HG03432 (cell line): ENCODE measurements around the gene TLR2.

Source experiments
- ATAC-seq: cut with Tn5 transposase; IDR thresholded peaks from one replicate; pipeline ENCODE4 v1.9.1; 2021; ENCODE audit warnings: mild to moderate bottlenecking, moderate library complexity; ENCODE audit not compliant: unreplicated experiment

The TLR2 gene, protein sequence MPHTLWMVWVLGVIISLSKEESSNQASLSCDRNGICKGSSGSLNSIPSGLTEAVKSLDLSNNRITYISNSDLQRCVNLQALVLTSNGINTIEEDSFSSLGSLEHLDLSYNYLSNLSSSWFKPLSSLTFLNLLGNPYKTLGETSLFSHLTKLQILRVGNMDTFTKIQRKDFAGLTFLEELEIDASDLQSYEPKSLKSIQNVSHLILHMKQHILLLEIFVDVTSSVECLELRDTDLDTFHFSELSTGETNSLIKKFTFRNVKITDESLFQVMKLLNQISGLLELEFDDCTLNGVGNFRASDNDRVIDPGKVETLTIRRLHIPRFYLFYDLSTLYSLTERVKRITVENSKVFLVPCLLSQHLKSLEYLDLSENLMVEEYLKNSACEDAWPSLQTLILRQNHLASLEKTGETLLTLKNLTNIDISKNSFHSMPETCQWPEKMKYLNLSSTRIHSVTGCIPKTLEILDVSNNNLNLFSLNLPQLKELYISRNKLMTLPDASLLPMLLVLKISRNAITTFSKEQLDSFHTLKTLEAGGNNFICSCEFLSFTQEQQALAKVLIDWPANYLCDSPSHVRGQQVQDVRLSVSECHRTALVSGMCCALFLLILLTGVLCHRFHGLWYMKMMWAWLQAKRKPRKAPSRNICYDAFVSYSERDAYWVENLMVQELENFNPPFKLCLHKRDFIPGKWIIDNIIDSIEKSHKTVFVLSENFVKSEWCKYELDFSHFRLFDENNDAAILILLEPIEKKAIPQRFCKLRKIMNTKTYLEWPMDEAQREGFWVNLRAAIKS

DNA sequence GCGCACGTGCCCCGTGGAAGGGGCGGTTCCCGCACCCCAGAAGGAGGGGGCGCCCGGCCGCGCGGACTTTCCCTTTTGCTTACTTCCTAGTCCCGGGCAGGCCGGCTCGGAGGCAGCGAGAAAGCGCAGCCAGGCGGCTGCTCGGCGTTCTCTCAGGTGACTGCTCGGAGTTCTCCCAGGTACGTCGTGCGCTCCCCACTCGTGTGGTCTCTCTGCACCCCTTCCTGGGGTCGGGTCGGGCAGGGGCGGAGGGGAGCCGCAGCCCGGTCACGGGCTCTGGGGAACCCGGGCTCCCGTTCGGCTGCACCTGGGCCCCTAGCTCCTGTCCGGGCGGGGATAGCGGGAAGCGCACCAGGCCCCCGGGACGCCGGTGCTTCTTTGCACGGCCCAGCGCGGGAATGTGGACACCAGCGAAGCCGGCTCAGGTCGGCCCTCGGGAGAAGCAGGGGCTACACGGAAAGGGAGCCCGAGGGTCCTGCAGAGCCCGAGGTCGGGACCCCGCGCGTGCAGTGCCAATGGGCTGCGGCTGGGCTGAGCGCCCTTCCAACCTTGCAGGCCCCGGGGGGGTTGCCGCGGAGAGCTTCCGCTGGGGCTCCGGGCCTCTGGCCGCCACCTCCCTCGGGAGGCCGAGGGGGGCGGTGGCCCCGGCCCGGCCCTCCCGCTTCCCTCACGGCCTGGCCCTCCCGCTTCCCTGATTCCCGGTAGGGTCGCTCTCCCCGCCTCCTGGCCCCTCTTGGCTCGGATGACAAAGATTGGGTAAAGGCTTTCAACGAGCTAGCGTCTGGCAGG, at the start of gene TLR2:
TLR2 (plus strand) TSS at position 99 of the 789 bp plus-strand sequence. CDS start 18,628 bp downstream, outside the sequence.
- ATAC-seq = peak; percentile 85

DNA sequence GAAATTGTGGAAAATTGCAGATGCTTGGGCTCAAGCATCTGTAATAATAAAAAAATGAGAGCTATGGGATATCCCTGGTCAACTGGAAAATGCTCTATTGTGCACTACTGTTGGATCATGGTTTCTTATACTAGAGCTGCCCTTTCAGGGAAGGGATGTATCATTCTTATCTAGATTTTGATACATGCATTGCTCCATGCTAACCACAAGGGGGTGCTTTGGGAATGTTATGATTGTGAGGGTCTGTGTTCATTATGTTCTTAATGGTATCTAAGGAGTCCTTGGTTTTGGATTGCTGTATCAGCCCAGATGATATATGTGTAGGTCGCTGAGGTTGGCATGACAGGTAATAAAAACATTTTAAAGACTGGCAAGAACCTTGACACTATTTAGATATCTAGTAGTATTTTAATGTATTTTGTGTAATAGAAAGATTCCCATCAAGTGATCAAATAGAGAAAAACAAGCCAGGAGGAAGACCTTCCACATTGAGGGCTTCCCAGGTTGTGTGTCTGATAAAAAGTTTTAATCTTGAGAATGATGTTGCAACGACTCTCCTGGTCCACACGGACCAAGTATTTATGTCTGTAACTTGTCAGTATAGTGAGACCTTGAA, 49.2 kb upstream of the TLR2 start:
- no peak for ATAC-seq

DNA sequence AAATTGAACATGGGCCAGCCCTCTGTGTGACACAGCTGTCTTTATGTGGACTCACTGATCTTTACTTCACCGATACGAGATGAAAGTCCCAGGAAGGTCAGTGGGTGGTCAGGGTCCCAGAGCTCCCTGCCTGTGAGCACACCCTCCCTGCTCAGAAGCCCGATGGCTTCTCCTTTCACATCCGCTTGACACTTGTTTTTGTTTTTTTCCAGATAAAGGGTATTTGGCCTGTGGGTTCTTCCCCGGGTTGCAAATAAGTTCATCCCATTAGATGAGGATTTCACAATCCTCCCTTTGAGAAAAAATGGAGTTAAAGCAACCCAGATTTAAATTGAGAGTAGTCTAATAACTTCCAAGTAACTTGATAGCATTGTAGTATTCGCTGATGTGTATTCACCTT, 48.2 kb upstream of the TLR2 start:
- ATAC-seq = no peak

DNA sequence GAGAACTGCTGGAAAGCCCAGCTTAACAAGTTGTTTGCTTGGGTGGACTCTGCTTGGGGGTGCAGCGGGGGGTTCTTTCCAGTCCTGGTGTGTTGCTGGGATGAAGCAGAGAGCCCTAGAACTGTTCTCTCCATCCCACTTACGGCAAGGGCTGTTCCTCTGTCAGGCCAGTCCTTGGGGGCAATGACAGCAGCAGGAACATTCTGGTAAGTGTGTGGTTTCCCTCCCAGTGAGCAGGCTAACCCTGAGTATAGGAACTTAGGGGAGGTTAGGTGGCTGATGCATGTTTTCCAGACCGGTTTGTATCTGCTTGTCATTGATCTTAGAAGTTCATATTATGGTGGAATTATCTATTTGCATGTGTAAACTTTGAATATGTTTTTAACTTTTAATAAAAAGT, 46.9 kb upstream of the TLR2 start:
- no peak for ATAC-seq

DNA sequence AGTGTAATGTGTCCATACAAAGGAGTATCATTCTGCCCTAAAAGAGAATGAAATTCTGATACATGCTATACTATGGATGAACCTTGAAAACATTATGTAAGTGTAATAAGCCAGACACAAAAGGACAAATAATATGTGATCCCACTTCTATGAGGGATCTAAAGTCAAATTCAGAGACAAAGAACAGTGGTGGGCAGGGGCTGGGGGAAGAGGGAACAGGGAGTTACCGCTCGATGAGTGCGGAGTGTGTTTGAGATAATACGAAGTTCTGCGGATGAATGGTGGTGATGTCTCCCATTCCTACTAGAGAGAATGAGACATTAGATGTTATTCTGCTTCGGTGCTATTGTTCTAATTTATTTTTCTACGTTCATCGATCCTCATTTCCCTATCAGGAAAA, 46.1 kb upstream of the TLR2 start:
- no peak for ATAC-seq

DNA sequence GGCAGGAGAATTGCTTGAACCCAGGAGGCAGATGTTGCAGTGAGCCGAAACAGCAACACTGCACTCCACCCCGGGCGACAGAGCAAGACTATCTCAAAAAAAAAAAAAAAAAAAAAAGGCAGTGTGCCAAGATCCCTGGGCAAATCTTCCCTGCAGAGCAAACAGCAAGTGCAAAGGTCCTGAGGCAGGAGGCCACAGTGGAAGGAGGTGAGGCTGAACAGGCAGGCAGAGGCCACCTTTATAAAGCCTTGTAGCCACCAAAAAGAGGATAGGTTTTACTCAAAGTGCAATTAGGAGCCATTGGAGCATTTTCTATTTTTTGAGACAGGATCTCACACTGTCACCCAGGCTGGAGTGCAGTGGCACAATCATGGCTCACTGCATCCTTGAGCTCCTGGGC, 45.1 kb upstream of the TLR2 start:
- ATAC-seq = no peak

DNA sequence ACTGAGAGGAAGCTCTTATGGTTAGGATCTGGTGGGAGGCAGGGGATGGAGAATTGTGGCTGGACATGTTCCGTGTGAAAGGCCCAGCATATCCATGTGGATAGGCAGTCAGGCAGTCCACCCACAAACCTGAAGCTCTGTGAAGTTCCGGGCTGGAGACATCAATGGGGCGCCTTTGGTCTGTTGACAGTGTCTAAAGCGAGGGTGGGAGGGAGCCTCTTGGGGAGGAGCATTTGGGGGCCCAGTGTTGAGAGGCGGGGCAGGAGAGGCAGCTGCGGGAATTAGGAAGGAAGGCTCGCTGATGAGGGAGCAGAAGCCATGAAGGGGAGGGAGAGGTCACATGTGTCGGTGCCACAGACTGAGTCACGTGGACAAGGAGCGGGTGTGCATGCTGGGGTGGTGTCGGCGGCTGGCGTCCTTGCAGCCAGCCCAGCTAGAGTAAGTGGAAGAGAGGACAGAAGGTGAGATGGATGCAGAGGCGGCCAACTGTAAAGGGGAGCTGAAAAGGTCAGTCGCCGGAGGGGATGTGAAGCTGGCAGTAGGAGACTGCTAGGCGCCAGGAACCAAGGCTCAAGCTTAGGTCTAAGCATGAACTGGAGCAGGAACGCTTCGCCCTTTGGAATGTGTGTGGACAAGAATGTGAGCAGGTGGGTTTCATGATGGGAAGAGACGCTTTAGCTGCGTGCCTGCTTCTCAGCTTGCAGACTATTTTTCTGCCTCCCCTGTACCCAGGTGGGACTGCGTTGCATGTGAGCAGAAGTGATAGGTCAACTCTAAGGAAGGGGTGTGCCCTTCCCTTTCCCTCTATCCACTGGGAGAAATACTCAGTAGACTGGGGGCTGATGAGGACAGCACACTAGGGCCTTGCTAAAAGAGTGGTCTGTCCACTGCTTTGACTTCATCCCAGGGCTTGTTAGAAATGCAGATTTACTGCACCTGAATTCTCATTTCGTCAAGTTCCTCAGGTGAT, 44.0 kb upstream of the TLR2 start:
- no peak for ATAC-seq

DNA sequence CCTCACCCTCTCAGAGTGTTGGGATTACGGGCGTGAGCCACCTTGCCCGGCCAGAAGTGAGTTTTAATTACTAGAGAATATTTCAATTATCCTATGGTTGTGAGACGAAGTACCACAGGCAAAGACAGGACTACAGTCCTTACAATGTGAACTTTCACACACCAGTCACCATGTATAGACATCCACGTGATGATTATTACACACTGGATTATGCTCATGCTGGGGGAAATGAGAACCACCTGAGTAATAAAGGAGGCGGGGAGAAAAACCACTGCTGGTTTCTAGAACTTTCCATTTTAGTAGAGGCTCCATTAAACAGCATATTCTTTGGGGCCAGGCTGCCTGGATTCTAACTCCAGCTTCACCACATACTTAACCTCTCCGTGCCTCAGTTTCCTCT, 42.5 kb upstream of the TLR2 start:
- ATAC-seq = no peak

DNA sequence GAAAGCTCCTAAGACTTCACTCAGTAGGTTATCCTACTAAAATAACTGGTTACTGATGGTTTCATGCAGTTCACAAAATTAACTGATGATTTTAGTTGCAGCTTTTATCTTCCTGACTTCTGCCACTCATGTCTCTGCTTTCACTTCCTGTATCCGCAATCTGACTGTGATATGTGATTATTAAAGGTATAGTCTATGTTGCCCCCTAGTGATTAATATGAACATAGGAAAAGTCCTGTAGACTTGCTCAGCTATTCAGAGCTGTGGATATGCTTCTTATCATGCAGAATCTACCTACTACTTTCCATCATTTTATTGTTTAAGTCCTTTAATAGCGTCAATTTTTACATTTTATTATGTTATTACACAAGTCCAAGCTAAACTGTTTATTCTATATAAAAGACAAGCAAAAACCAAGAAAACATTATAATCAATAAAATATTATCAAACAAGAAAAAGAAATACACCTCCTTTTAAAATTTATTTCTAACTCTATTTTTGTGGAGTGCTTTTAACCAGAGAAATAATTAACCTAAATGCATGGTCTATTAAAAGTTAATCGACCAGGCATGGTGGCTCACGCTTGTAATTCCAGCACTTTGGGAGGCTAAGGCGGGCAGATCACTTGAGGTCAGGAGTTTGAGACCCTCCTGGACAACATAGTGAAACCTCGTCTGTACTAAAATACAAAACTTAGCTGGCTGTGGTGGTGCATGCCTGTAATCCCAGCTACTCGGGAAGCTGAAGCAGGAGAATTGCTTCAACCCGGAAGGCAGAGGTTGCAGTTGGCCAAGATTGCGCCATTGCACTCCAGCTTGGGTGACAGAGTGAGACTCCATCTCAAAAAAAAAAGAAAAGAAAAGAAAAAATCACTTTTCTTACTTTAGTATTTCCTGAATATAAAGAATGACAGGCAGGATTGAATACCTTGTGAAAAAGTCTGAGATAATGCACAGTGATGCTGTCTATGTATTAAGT, 40.4 kb upstream of the TLR2 start:
- ATAC-seq = peak; percentile 92

DNA sequence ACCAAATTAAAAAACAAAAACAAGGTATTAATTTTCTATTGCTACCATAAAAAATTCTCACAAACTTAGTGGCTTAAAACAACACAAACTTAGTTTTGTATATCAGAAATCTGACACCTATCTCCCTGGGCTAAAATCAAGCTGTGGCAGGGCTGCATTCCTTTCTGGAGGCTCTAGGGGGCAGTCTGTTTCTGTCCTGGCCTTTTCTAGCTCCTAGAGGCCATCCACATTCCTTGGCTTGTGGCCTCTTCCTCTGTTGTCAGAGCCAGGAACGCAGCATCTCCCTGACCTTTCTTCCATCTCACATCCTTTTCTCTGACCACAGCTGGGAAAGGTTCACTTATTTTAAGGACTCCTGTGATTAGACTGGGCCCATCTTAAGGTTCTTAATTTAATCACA, 38.9 kb upstream of the TLR2 start:
- ATAC-seq = no peak

DNA sequence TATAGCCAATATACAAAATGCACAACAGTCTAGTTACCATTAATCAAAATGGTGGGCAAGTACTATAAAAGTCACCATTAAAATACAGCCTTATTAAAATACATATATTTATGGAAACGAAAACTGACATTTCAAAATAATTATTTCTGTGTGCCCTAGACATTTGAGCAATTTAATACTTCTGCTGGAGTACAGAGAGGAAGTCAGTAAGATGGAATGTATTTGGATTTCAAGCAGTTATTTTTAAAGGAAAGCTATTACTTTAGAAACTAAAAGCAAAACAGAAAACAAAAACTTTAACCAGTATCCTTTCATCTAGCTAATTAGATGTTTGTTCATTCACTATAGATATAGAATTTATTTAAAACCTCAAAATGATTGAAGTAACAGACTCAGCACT, 37.8 kb upstream of the TLR2 start:
- no peak for ATAC-seq

DNA sequence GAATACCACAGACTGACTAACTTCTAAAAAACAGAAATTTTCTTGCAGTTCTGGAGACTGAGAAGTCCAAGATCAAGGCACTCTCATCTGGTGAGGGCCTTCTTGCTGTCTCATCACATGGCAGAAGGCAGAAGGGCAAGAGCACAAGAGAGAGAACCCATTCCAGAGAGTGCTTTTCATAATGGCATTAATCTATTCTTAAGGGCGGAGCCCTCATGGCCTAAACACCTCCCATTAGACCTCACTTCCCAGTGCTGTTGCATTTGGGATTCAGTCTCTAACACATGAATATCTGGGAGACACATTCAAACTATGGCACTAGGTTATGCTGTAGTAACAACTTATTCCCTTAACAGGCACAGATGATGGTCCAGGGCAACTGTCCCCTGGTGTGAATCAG, 37.1 kb upstream of the TLR2 start:
- ATAC-seq = no peak

DNA sequence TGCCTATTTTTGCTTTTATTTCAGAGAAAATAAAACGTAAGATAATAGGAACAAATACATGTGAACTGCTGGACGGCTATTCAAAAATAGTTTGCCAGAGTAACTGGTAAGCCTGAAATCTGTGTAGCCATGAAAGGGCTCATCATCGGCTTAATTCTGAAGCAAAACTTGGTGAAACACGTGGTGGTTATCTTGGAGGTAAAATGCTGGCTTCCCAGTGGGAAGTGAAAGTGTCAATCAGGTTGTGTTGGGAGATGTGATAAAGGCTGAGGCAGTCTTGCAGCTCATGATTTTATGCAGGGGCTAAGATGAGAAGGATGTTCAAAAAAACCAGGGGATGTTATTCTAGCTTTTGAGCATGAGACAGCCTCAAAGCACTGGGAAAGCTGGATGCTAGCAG, 36.1 kb upstream of the TLR2 start:
- ATAC-seq = no peak

DNA sequence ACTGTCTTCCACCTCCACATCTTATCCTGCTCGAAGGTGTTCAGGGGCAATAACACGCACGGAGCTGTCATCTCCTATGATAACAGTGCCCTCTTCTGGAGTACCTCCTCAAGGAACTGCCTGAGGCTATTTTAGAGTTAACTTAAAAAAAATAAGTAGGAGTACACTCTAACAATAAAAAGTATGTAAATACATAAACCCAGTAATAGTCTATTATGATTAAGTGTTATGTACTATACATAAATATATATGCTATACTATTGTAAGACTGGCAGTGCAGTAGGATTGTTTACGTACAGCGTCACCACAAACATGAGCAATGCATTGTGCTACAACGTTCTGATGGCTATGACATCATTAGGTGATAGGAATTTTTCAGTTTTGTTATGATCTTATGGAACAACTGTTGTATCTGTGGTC, 34.5 kb upstream of the TLR2 start:
- ATAC-seq = no peak

DNA sequence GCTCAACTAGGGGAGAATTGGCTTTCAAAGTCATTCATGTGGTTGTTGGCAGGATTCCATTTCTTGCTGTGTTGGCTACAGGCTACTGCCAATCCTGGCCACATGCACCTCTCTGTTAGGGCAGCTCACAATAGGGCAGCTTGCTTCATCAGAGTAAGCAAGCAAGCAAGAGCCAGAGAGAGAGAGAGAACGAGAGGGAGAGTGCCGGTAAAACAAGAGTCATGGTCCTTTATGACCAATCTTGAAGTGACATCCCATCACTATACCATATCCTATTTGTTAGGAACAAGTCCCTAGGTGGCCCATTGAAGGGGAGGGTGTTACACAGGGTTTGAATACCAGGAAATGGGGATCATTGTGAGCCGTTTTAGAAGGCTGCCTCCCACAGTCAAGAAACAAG, 33.0 kb upstream of the TLR2 start:
- ATAC-seq = no peak

DNA sequence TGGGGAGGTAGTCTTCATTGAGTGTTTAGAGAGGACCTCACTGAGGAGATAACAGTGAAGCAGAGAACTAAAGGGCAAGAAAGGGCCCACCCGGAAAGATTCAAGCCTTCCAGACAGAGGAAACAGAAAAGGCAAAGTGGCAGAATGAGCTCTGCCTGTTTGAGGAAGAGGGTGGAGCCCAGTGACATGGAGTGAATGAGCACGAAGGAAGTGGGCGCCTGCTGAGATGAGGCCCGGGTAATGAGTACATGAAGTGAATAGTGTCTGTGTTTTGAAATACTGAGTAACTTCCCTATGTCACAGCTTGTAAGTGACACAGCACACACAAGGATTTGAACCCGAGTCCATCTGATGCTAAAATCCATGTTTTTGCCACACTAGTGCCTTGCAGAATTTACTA, 32.5 kb upstream of the TLR2 start:
- no peak for ATAC-seq

DNA sequence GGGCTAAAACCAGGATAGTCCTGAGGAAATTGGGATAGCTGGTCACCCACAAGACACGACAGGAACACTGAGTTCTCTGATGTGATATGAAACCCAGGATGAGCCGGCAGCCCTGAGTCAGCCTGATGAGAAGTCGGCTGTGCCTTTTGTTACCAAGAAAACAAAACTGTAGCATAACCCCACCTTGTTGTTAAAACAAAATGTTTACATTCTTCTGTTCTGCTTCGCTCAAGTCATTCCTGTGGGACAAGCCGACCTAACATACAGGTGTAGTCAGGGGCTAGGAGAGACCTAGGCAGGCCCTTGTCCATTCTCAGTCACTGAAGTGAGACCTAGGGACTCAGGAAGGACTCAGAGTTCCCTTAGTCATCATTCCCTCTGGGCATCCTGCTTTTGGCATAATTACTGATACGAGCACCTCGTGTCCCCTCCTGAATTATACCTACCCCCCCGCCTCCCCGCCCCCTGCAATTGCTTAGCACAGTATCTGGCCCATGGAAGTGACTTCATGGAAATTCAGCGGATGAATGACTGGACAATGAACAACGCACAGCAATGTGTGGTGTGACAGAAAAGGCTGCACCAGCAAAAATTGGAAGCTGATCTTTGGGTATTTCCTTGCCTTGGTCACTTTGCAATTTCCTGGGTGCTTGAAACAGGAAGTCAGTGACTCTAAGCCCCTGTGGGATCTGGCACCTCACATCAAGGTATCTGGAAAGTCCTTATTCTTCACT, 31.9 kb upstream of the TLR2 start:
- ATAC-seq = no peak

DNA sequence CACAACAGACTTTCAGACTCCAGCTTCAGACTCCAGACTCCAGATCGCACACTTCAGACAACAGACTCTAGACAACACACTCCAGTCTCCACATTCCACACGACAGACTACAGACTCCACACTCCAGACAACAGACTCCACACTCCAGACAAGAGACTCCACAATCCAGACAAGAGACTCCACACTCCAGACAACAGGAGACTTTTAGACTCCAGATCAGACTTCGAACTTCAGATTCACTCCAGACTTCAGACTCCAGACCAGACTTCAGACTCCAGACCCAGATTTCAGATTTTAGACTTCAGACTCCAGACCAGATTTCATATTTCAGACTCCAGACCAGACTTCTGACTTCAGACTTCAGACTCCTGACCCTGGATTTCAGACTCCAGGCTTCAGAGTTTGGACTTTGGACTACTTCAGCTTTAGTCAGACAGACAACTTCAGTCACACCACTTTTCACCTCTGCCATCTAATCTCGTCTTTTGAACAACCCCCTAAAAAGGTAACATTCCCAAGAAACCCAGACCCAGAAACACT, 29.0 kb upstream of the TLR2 start:
- no peak for ATAC-seq
